Keratinocyte (primary cell): ENCODE results near the gene KLHL6. TPM values are rescaled to one million over a fixed set of nuclear protein-coding genes. Genes with fewer than 3 reads are reported as not detected.

Experiments
- DNase-seq: peaks from one replicate; pipeline ENCODE4 v3.0.0-alpha.2; 2011; ENCODE audit warnings: low read depth, missing footprints, low spot score
- FAIRE-seq: peaks from 2 replicates; lab custom pipeline; 2011; peaks lifted over from hg19 to GRCh38; lab: Jason Lieb, UNC
- H2AFZ ChIP-seq: 2 replicates; pipeline ENCODE4 v1.6.0; 2012; ENCODE audit warnings: low read length, control low read depth, inconsistent platforms; ENCODE audit not compliant: control insufficient read depth
- H3K27ac ChIP-seq: 2 replicates; pipeline ENCODE4 v1.5.1; 2011; ENCODE audit warnings: low read length; ENCODE audit not compliant: control insufficient read depth, insufficient read depth
- H3K27me3 ChIP-seq: 3 replicates; pipeline ENCODE4 v1.6.0; 2011; ENCODE audit warnings: low read length; ENCODE audit not compliant: control insufficient read depth, insufficient read depth; ENCODE audit errors: extremely low read depth
- H3K36me3 ChIP-seq, 2 experiments: 2 replicates in 1 of 2; 3 replicates in 1 of 2; pipeline ENCODE4 v1.5.1; 2011; ENCODE audit warnings: low read length in 2 of 2, mild to moderate bottlenecking in 1 of 2; ENCODE audit not compliant: control insufficient read depth in 2 of 2, insufficient read depth in 2 of 2; ENCODE audit errors: extremely low read depth in 1 of 2
- H3K4me1 ChIP-seq: 3 replicates; pipeline ENCODE4 v1.5.1; 2011; ENCODE audit warnings: low read length; ENCODE audit not compliant: control insufficient read depth, insufficient read depth; ENCODE audit errors: extremely low read depth
- H3K4me2 ChIP-seq: 3 replicates; pipeline ENCODE4 v1.6.0; 2011; ENCODE audit warnings: low read depth, low read length; ENCODE audit not compliant: control insufficient read depth, insufficient read depth; ENCODE audit errors: extremely low read depth
- H3K4me3 ChIP-seq, 3 experiments: fragments of 200-600 bp in 1 of 3; sonication (generic) in 1 of 3; 2 replicates in 2 of 3; 3 replicates in 1 of 3; pipeline ENCODE4 v1.5.1; 2011 to 2016; ENCODE audit warnings: low read length in 3 of 3, mild to moderate bottlenecking in 3 of 3, control low read depth in 2 of 3, inconsistent platforms in 1 of 3, low read depth in 1 of 3, mixed read lengths in 1 of 3, mixed run types in 1 of 3, moderate library complexity in 1 of 3; ENCODE audit not compliant: control insufficient read depth in 2 of 3, insufficient read depth in 2 of 3; ENCODE audit errors: extremely low read depth in 1 of 3
- H3K79me2 ChIP-seq: 2 replicates; pipeline ENCODE4 v1.6.0; 2012; ENCODE audit warnings: low read length; ENCODE audit not compliant: control insufficient read depth, insufficient read depth
- H3K9ac ChIP-seq: 3 replicates; pipeline ENCODE4 v1.6.0; 2011; ENCODE audit warnings: low read length; ENCODE audit not compliant: control insufficient read depth, insufficient read depth; ENCODE audit errors: extremely low read depth
- H3K9me1 ChIP-seq: 3 replicates; pipeline ENCODE4 v1.6.0; 2011; ENCODE audit warnings: low read length; ENCODE audit not compliant: control insufficient read depth, insufficient read depth; ENCODE audit errors: extremely low read depth
- H3K9me3 ChIP-seq: 2 replicates; pipeline ENCODE4 v1.5.1; 2012; ENCODE audit warnings: low read depth, low read length; ENCODE audit not compliant: control insufficient read depth
- H4K20me1 ChIP-seq: 3 replicates; pipeline ENCODE4 v1.6.0; 2011; ENCODE audit warnings: low read length; ENCODE audit not compliant: control insufficient read depth, insufficient read depth; ENCODE audit errors: extremely low read depth
- EZH2 ChIP-seq: IDR thresholded peaks from one replicate; pipeline ENCODE4 v1.6.1; 2012; ENCODE audit warnings: inconsistent platforms, mild to moderate bottlenecking, low read length, moderate library complexity
- dilution Hi-C: fragments of 300-500 bp; cut with MboI; formaldehyde crosslinking; loops from one replicate; pipeline ENCODE4 v1.7.0; 2020; ENCODE audit warnings: low sequenced_read_pairs; ENCODE audit not compliant: extremely low pct_ligation_motif_present
- polyA plus RNA-seq, 5 experiments: library from polyadenylated mRNA; depleted of rRNA in 3 of 5; stranded (reverse) in 3 of 5; stranded (forward) in 1 of 5; unstranded in 1 of 5; fragments of >200 nt; gene quantifications; 1 replicate in 1 of 5; 2 replicates in 3 of 5; 3 replicates in 1 of 5; pipeline versions ENCODE4 v1.2.1 to v1.2.3, GENCODE V29; 2011 to 2012; ENCODE audit warnings: missing spikeins in 2 of 5, low read depth in 1 of 5, low replicate concordance in 1 of 5
- TF ChIP-seq, protein P1 (sequence below), 3 experiments: IDR thresholded peaks in 1 of 3; conservative IDR thresholded peaks in 1 of 3; optimal IDR thresholded peaks in 1 of 3; 2 replicates in 2 of 3; 3 replicates in 1 of 3; pipeline versions ENCODE3 to v1.5.1; 2011; ENCODE audit warnings: low read length in 3 of 3, mild to moderate bottlenecking in 3 of 3, moderate library complexity in 2 of 3, control low read depth in 1 of 3, inconsistent platforms in 1 of 3; ENCODE audit not compliant: insufficient read depth in 2 of 3; ENCODE audit errors: extremely low read depth in 1 of 3

KLHL6 gene
- polyA plus RNA-seq, 1 donor (not counting 4 experiments of a cell fraction or from before 2014, with no cell fraction given): 0.10 TPM

DNA sequence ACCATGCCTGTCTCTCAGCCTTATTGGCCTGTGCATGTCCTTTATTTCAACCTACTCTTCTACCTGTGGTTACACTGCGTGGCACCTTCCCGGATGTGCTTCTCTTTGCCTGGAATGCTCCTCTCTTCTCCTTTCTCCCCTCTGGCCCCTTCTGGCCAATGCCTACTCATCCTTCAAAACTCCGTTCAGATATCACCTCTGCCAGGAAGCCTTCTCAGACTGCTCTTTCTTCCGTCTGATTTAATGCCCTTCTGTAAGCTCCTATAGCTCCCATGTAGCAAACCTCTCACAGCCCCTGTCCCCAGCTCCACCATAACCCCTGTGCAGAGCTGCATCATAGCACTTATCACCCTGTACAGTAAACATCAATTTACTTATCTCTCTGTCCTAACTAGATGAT is 13.2 kb downstream of the KLHL6 start:
- no peak overlapping the region for H3K4me3 ChIP-seq
- no peak for DNase-seq
- H3K27ac ChIP-seq: no peak overlapping the region
- peaks cover 9% of the 10 kb centered on the region for H3K4me1 ChIP-seq
- dilution Hi-C loops: no loop called here
- no peak overlapping the region for H3K9ac ChIP-seq
- TF ChIP-seq, protein P1, sequence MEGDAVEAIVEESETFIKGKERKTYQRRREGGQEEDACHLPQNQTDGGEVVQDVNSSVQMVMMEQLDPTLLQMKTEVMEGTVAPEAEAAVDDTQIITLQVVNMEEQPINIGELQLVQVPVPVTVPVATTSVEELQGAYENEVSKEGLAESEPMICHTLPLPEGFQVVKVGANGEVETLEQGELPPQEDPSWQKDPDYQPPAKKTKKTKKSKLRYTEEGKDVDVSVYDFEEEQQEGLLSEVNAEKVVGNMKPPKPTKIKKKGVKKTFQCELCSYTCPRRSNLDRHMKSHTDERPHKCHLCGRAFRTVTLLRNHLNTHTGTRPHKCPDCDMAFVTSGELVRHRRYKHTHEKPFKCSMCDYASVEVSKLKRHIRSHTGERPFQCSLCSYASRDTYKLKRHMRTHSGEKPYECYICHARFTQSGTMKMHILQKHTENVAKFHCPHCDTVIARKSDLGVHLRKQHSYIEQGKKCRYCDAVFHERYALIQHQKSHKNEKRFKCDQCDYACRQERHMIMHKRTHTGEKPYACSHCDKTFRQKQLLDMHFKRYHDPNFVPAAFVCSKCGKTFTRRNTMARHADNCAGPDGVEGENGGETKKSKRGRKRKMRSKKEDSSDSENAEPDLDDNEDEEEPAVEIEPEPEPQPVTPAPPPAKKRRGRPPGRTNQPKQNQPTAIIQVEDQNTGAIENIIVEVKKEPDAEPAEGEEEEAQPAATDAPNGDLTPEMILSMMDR (optimal IDR thresholded peaks at IDR 0.05 in 1 of 3, IDR thresholded peaks at IDR 0.05 in 1 of 3, conservative IDR thresholded peaks at IDR 0.05 in 1 of 3; ENCODE audit: extremely low read depth in 1 of 3, insufficient read depth in 2 of 3, low read length in 3 of 3): no peak
- TF ChIP-seq EZH2: no peak
- no peak overlapping the region for H3K4me2 ChIP-seq
- no peak overlapping the region for H2AFZ ChIP-seq
- no peaks in the 10 kb centered on the region for H3K79me2 ChIP-seq
- no peak for FAIRE-seq
- no peaks in the 10 kb centered on the region for H4K20me1 ChIP-seq
- no peaks in the 10 kb centered on the region for H3K9me3 ChIP-seq
- H3K9me1 ChIP-seq: no peaks in the 10 kb centered on the region
- no peaks in the 10 kb centered on the region for H3K27me3 ChIP-seq
- no peaks in the 10 kb centered on the region for H3K36me3 ChIP-seq

DNA sequence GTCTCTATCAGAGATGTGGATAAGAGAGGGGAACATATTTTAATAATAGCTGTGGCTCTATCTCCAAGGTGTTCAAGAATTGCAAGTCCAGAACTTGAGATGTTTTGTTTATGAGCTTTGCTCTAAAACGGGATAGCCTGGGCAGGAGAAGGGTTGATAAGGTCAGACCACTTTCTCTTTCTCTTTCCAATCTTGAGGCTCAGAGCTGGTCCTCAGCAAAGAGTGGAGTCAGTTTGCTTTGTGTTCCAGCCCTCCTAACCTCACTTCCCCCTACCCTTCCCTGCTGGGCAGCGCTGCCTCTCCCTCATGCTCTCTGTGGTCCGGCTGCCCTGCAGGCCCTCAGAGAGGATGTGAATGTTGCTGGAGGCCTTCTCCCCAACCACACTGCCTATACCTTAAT is 13.8 kb downstream of the KLHL6 start:
- no peak overlapping the region for H3K4me3 ChIP-seq
- no peak for TF ChIP-seq EZH2
- TF ChIP-seq, protein P1 (optimal IDR thresholded peaks at IDR 0.05 in 1 of 3, IDR thresholded peaks at IDR 0.05 in 1 of 3, conservative IDR thresholded peaks at IDR 0.05 in 1 of 3; ENCODE audit: extremely low read depth in 1 of 3, insufficient read depth in 2 of 3, low read length in 3 of 3): no peak
- no peak for FAIRE-seq
- no peak overlapping the region for H3K4me2 ChIP-seq
- H3K36me3 ChIP-seq: no peaks in the 10 kb centered on the region
- no peak overlapping the region for H3K9ac ChIP-seq
- no peaks in the 10 kb centered on the region for H3K79me2 ChIP-seq
- no peaks in the 10 kb centered on the region for H3K9me3 ChIP-seq
- H3K27ac ChIP-seq: no peak overlapping the region
- dilution Hi-C loops: no loop called here
- no peaks in the 10 kb centered on the region for H3K27me3 ChIP-seq
- no peak for DNase-seq
- H3K9me1 ChIP-seq: no peaks in the 10 kb centered on the region
- H2AFZ ChIP-seq: no peak overlapping the region
- no peaks in the 10 kb centered on the region for H4K20me1 ChIP-seq
- H3K4me1 ChIP-seq: peaks cover 13% of the 10 kb centered on the region
